H1 (cell line): Measurements from ENCODE around the gene SNX15. TPM values are rescaled to one million over a fixed set of nuclear protein-coding genes. Genes with fewer than 3 reads are reported as not detected.

ENCODE experiments used
- CTCF ChIA-PET: fragments of 300-600 bp; sonication (Branson Sonifier 250); formaldehyde crosslinking; loops from one replicate; lab custom pipeline; 2021; ENCODE audit not compliant: partially characterized antibody; lab: Charles Lee
- POLR2A ChIA-PET: fragments of 300-600 bp; sonication (Branson Sonifier 250); formaldehyde crosslinking; loops from one replicate; lab custom pipeline; 2021; ENCODE audit warnings: inconsistent platforms; ENCODE audit not compliant: partially characterized antibody; lab: Charles Lee
- DNase-seq, 2 experiments: peaks; one replicate each; pipeline versions ENCODE4 v3.0.0 to v3.0.0-alpha.2; 2010 to 2022; ENCODE audit warnings: low spot score in 2 of 2, low read depth in 1 of 2, mixed read lengths in 1 of 2
- FAIRE-seq: peaks from 2 replicates; lab custom pipeline; 2011; peaks lifted over from hg19 to GRCh38; lab: Jason Lieb, UNC
- H2AFZ ChIP-seq: 2 replicates; pipeline ENCODE4 v1.8.1; 2012; ENCODE audit warnings: low read length, inconsistent platforms
- H2AK5ac ChIP-seq: 2 replicates; pipeline ENCODE4 v1.6.1; 2013; ENCODE audit warnings: low read depth, low read length
- H2BK120ac ChIP-seq: replicated peaks from 2 replicates; pipeline ENCODE3; 2013; ENCODE audit warnings: low read depth, low read length, inconsistent platforms
- H2BK12ac ChIP-seq: 2 replicates; pipeline ENCODE4 v1.6.1; 2013; ENCODE audit warnings: low read depth, low read length
- H2BK15ac ChIP-seq: 2 replicates; pipeline ENCODE4 v1.6.1; 2013; ENCODE audit warnings: low read length
- H2BK20ac ChIP-seq: 2 replicates; pipeline ENCODE4 v1.6.1; 2013; ENCODE audit warnings: low read length
- H2BK5ac ChIP-seq: 2 replicates; pipeline ENCODE4 v1.6.1; 2013; ENCODE audit warnings: low read depth, low read length
- H3K14ac ChIP-seq: 2 replicates; pipeline ENCODE4 v1.6.1; 2013; ENCODE audit warnings: inconsistent platforms; ENCODE audit not compliant: insufficient read length
- H3K18ac ChIP-seq: 2 replicates; pipeline ENCODE4 v1.6.1; 2013; ENCODE audit warnings: low read length; ENCODE audit errors: extremely low read depth
- H3K23ac ChIP-seq: 2 replicates; pipeline ENCODE4 v1.6.1; 2013; ENCODE audit warnings: inconsistent platforms; ENCODE audit not compliant: insufficient read length
- H3K23me2 ChIP-seq: 2 replicates; pipeline ENCODE4 v1.6.1; 2013; ENCODE audit warnings: low read depth, low read length
- H3K27ac ChIP-seq: 2 replicates; pipeline ENCODE4 v1.6.1; 2011; ENCODE audit warnings: low read depth, low read length, inconsistent platforms
- H3K27me3 ChIP-seq, 4 experiments: replicated peaks in 1 of 4; 1 replicate in 1 of 4; 2 replicates in 3 of 4; pipeline versions ENCODE4 v1.6.1 to v1.8.1; 2011 to 2013; ENCODE audit warnings: low read length in 3 of 4, mild to moderate bottlenecking in 3 of 4, inconsistent platforms in 2 of 4, mixed read lengths in 2 of 4, moderate library complexity in 1 of 4; ENCODE audit not compliant: control insufficient read depth in 3 of 4, insufficient read depth in 3 of 4; ENCODE audit errors: extremely low read depth in 1 of 4
- H3K36me3 ChIP-seq, 4 experiments: 2 replicates each; pipeline versions ENCODE4 v1.6.1 to v1.8.1; 2011 to 2013; ENCODE audit warnings: mild to moderate bottlenecking in 4 of 4, low read length in 3 of 4, moderate library complexity in 2 of 4, control low read depth in 1 of 4, inconsistent platforms in 1 of 4; ENCODE audit not compliant: insufficient read depth in 4 of 4, control insufficient read depth in 2 of 4
- H3K4ac ChIP-seq: replicated peaks from 2 replicates; pipeline ENCODE3; 2013; ENCODE audit warnings: low read length, low read depth, mixed read lengths, inconsistent platforms; ENCODE audit not compliant: insufficient read length
- H3K4me1 ChIP-seq, 4 experiments: replicated peaks in 1 of 4; 1 replicate in 1 of 4; 2 replicates in 3 of 4; pipeline versions ENCODE4 v1.6.1 to v1.8.1; 2011 to 2013; ENCODE audit warnings: low read length in 3 of 4, inconsistent platforms in 2 of 4, mixed read lengths in 1 of 4; ENCODE audit not compliant: insufficient read depth in 4 of 4, control insufficient read depth in 3 of 4
- H3K4me2 ChIP-seq, 2 experiments: 2 replicates each; pipeline versions ENCODE4 v1.6.1 to v1.8.1; 2011 to 2013; ENCODE audit warnings: low read depth in 2 of 2, low read length in 2 of 2, control low read depth in 1 of 2, inconsistent platforms in 1 of 2, mild to moderate bottlenecking in 1 of 2; ENCODE audit not compliant: insufficient read depth in 1 of 2
- H3K4me3 ChIP-seq, 4 experiments: fragments of 200-600, 300-600 bp in 1 of 4; sonication (generic), shearing (Covaris generic), sonication (Bioruptor Twin) in 1 of 4; 2 replicates each; pipeline versions ENCODE4 v1.5.1 to v1.8.1; 2011 to 2016; ENCODE audit warnings: low read length in 4 of 4, low read depth in 3 of 4, control low read depth in 2 of 4, inconsistent platforms in 2 of 4, mild to moderate bottlenecking in 2 of 4, mixed read lengths in 1 of 4, moderate library complexity in 1 of 4; ENCODE audit not compliant: insufficient read depth in 2 of 4; ENCODE audit errors: extremely low read depth in 1 of 4
- H3K56ac ChIP-seq: replicated peaks from 2 replicates; pipeline ENCODE3; 2013; ENCODE audit warnings: low read depth, mild to moderate bottlenecking, mixed read lengths, low read length, inconsistent platforms; ENCODE audit not compliant: insufficient read length
- H3K79me1 ChIP-seq: 2 replicates; pipeline ENCODE4 v1.6.1; 2013; ENCODE audit warnings: low read depth, low read length, control low read depth
- H3K79me2 ChIP-seq, 2 experiments: 2 replicates each; pipeline versions ENCODE4 v1.6.1 to v1.8.1; 2012 to 2013; ENCODE audit warnings: low read length in 2 of 2, mild to moderate bottlenecking in 2 of 2, inconsistent platforms in 1 of 2; ENCODE audit not compliant: insufficient read depth in 2 of 2, control insufficient read depth in 1 of 2
- H3K9ac ChIP-seq, 4 experiments: replicated peaks in 1 of 4; 1 replicate in 1 of 4; 2 replicates in 3 of 4; pipeline versions ENCODE4 v1.6.1 to v1.8.1; 2011 to 2013; ENCODE audit warnings: low read depth in 3 of 4, low read length in 3 of 4, control low read depth in 2 of 4, mild to moderate bottlenecking in 2 of 4, moderate library complexity in 2 of 4, inconsistent platforms in 1 of 4; ENCODE audit errors: extremely low read depth in 1 of 4
- H3K9me3 ChIP-seq, 2 experiments: 2 replicates each; pipeline versions ENCODE4 v1.6.1 to v1.8.1; 2012 to 2013; ENCODE audit warnings: mild to moderate bottlenecking in 2 of 2, moderate library complexity in 2 of 2, control low read depth in 1 of 2, inconsistent platforms in 1 of 2, low read depth in 1 of 2, low read length in 1 of 2, mixed read lengths in 1 of 2; ENCODE audit not compliant: insufficient read depth in 2 of 2
- H4K20me1 ChIP-seq, 2 experiments: replicated peaks in 1 of 2; 2 replicates each; pipeline versions ENCODE3 to v1.8.1; 2011 to 2013; ENCODE audit warnings: inconsistent platforms in 2 of 2, low read length in 2 of 2, mild to moderate bottlenecking in 1 of 2; ENCODE audit not compliant: insufficient read depth in 2 of 2, control insufficient read depth in 1 of 2
- H4K5ac ChIP-seq: 2 replicates; pipeline ENCODE4 v1.6.1; 2013; ENCODE audit warnings: low read length, low read depth, mixed read lengths, inconsistent platforms; ENCODE audit not compliant: insufficient read length
- H4K8ac ChIP-seq: 2 replicates; pipeline ENCODE4 v1.8.0; 2013; ENCODE audit warnings: mild to moderate bottlenecking, moderate library complexity, low read length, inconsistent platforms; ENCODE audit not compliant: insufficient read depth; ENCODE audit errors: extremely low read depth
- H4K91ac ChIP-seq: replicated peaks from 2 replicates; pipeline ENCODE3; 2013; ENCODE audit warnings: low read length, mixed read lengths, inconsistent platforms; ENCODE audit not compliant: insufficient read length
- CTCF ChIP-seq, 3 experiments: IDR thresholded peaks; 1 replicate in 2 of 3; 2 replicates in 1 of 3; pipeline versions ENCODE4 v1.5.1 to v1.6.1; 2011; ENCODE audit warnings: low read length in 3 of 3, mild to moderate bottlenecking in 3 of 3, inconsistent platforms in 2 of 3, low read depth in 1 of 3, moderate library complexity in 1 of 3; ENCODE audit not compliant: insufficient read depth in 1 of 3; ENCODE audit errors: control extremely low read depth in 1 of 3
- SP2 ChIP-seq: IDR thresholded peaks from 2 replicates; pipeline ENCODE4 v1.6.1; 2012; ENCODE audit warnings: mild to moderate bottlenecking, low read length, inconsistent platforms
- WGBS, 2 experiments: shearing (Covaris generic) in 1 of 2; methylation state at CpG; one replicate each; pipeline versions ENCODE4 v1.1.6 to v1.1.7; 2013 to 2015; ENCODE audit warnings: low lambda C conversion rate in 2 of 2, mixed read lengths in 2 of 2, inconsistent platforms in 1 of 2, low coverage in 1 of 2, missing lambda C conversion rate in 1 of 2; ENCODE audit not compliant: insufficient replicate concordance in 2 of 2, insufficient coverage in 1 of 2, insufficient read length in 1 of 2; ENCODE audit errors: extremely low coverage in 1 of 2, missing lambda C conversion rate in 1 of 2; 5-methylcytosine and 5-hydroxymethylcytosine counted together
- polyA plus RNA-seq, 7 experiments: library from polyadenylated mRNA; depleted of rRNA in 3 of 7; stranded (reverse) in 5 of 7; unstranded in 2 of 7; fragments of >200 nt in 5 of 7; fragments of 200-250 nt in 2 of 7; gene quantifications; 1 replicate in 5 of 7; 2 replicates in 1 of 7; 4 replicates in 1 of 7; pipeline versions ENCODE4 v1.2.1 to v1.2.3, GENCODE V29; 2011 to 2013; ENCODE audit warnings: missing spikeins in 2 of 7, mixed read lengths in 2 of 7
- total RNA-seq: library from RNA; stranded (reverse); fragmentation: NEBNext Ultra II Directional; extraction: Animal tissue kit (Norgen Biotek cat#: 25700); gene quantifications from 2 replicates; pipeline ENCODE4 v1.2.1, GENCODE V29; 2021

Gene SNX15
- total and polyA plus RNA-seq, 2 of the 8 experiments (the other 6 are each of a cell fraction or from before 2014, with no cell fraction given), result 13.0 to 18.3 TPM

- no peak overlapping the region for H4K8ac ChIP-seq
- H3K79me2 ChIP-seq, result peaks cover 0 to 16% of the 10 kb centered on the region in 2 experiments; a peak in 2 of 4 replicates
- TF ChIP-seq CTCF (IDR thresholded peaks at IDR 0.05; ENCODE audit: control extremely low read depth in 1 of 3, insufficient read depth in 1 of 3, low read depth in 1 of 3, low read length in 3 of 3), result peak in 2 of 3 experiments; percentile 16 to 17; a peak in 1 of 4 replicates
- TF ChIP-seq SP2, result no peak
- H3K14ac ChIP-seq, result no peak overlapping the region
- no peak overlapping the region for H3K4me3 ChIP-seq
- ChIA-PET POLR2A (interaction anchor here (0.6 to 1.3 kb wide), 4 partner anchors 31 to 38 kb away, joined by 3 to 4 read pairs (median 3); no protein-coding TSS in a partner anchor), CTCF (interaction anchor here (0.7 to 2.3 kb wide), 11 partner anchors 9 to 196 kb away, joined by 3 to 12 read pairs (median 5); partner anchors contain the start of gene ARL2)
- H4K5ac ChIP-seq, result no peak overlapping the region
- H2AFZ ChIP-seq, result no peak overlapping the region
- FAIRE-seq (no peak), DNase-seq (no peak)
- H3K9me3 ChIP-seq, result no peaks in the 10 kb centered on the region
- H2BK5ac ChIP-seq, result no peak overlapping the region
- no peak overlapping the region for H2BK12ac ChIP-seq
- peaks cover 2% of the 10 kb centered on the region for H3K79me1 ChIP-seq
- H3K23ac ChIP-seq, result no peak overlapping the region
- no peak overlapping the region for H3K56ac ChIP-seq
- H3K23me2 ChIP-seq, result no peaks in the 10 kb centered on the region; the same call in 1 of the 2 replicates
- no peak overlapping the region for H2BK15ac ChIP-seq
- no peak overlapping the region for H4K91ac ChIP-seq
- 98% methylated on average over 4 of the region's 5 CpGs; no CpG with 5 or more reads in 1 of the 2 experiments for WGBS, 2 experiments
- H2AK5ac ChIP-seq, result no peak overlapping the region
- peaks cover 3 to 12% (median 6%) of the 10 kb centered on the region in 4 experiments; a peak in 4 of 8 replicates for H3K36me3 ChIP-seq
- no peak overlapping the region for H3K18ac ChIP-seq
- H2BK120ac ChIP-seq, result no peak overlapping the region
- no peak overlapping the region for H3K27ac ChIP-seq
- H2BK20ac ChIP-seq, result no peak overlapping the region
- H3K4ac ChIP-seq, result no peak overlapping the region
- peaks cover 0 to 10% (median 7%) of the 10 kb centered on the region in 4 experiments; a peak in 5 of 7 replicates for H3K4me1 ChIP-seq
- no peak overlapping the region for H3K4me2 ChIP-seq
- no peak overlapping the region for H3K9ac ChIP-seq
- peaks cover 11 to 13% of the 10 kb centered on the region in 2 experiments for H4K20me1 ChIP-seq
- H3K27me3 ChIP-seq, result peaks cover 0 to 9% (median 3%) of the 10 kb centered on the region in 4 experiments; a peak in 3 of 7 replicates
These were observed 17.8 kb downstream of the SNX15 start for GRCh38 chr11:65045061-65045460.
